ENCODE data around the gene NDFIP2. TPM values are rescaled to one million over a fixed set of nuclear protein-coding genes. Genes with fewer than 3 reads are reported as not detected.

The NDFIP2 gene
- total RNA-seq, 1 experiment from 2014 or later: 49.6 TPM

GRCh38 chr13:79455331-79455730 is 25.6 kb upstream of the NDFIP2 start:
- intact Hi-C loops (cut with micrococcal nuclease): no loop called here

More at GRCh38 chr13:79455331-79455730, 25.6 kb upstream of the NDFIP2 start:
- no peak for ATAC-seq
- H3K27ac ChIP-seq (ENCODE audit: low read depth, low read length): no peak overlapping the region
- ChIA-PET CTCF (no interaction called here), RAD21 (ENCODE audit: low non-redundant PET in 1 of 2, low total read pairs in 2 of 2, uncharacterized antibody in 2 of 2, unreplicated experiment in 2 of 2) (no interaction called here), POLR2A (no interaction called here)
- H3K79me2 ChIP-seq (ENCODE audit: insufficient read depth, low read length): no peaks in the 10 kb centered on the region
- no peaks in the 10 kb centered on the region for H3K9me2 ChIP-seq (ENCODE audit: insufficient read depth)
- no peaks in the 10 kb centered on the region for H3K27me3 ChIP-seq (ENCODE audit: insufficient read depth, low read length)
- H3K4me3 ChIP-seq (replicated peaks in 1 of 2; ENCODE audit: low read depth in 1 of 2, low read length in 2 of 2): no peak overlapping the region
- no TSS peak for BruUV-seq (replicated peaks)
- TF ChIP-seq FOSL1 (IDR thresholded peaks at IDR 0.05; ENCODE audit: low read depth): no peak
- no peak for TF ChIP-seq ZBTB33 (IDR thresholded peaks at IDR 0.05; ENCODE audit: extremely low read depth, insufficient replicate concordance, low read length)
- no peak for TF ChIP-seq ELF1 (IDR thresholded peaks at IDR 0.05; ENCODE audit: borderline replicate concordance, low read depth)
- no peak for TF ChIP-seq POLR2AphosphoS5 (IDR thresholded peaks at IDR 0.05; ENCODE audit: low read depth, low read length)
- no peak for TF ChIP-seq SP1 (IDR thresholded peaks at IDR 0.05; ENCODE audit: low read depth)
- TF ChIP-seq YY1 (IDR thresholded peaks at IDR 0.05; ENCODE audit: extremely low read depth, insufficient replicate concordance, low read depth, low read length): no peak
- no peak for TF ChIP-seq SRF (IDR thresholded peaks at IDR 0.05; ENCODE audit: low read depth)
- no peak for TF ChIP-seq JUND (IDR thresholded peaks at IDR 0.05)
- TF ChIP-seq EZH2phosphoT487 (IDR thresholded peaks at IDR 0.05; ENCODE audit: borderline replicate concordance): no peak
- no peak for TF ChIP-seq CBX3 (IDR thresholded peaks at IDR 0.05; ENCODE audit: low read depth)
- DNase-seq (ENCODE audit: low read depth, low spot score): no peak
- no peak overlapping the region for H2AFZ ChIP-seq (ENCODE audit: low read depth, low read length, poor library complexity, severe bottlenecking)
- no peaks in the 10 kb centered on the region for H4K20me1 ChIP-seq (ENCODE audit: insufficient read depth)
- H3K9ac ChIP-seq (ENCODE audit: low read length): no peak overlapping the region
- peak overlapping the region; percentile 16; the same call in 1 of the 2 replicates for H3K4me2 ChIP-seq (ENCODE audit: low read length)
- H3K4me1 ChIP-seq (ENCODE audit: control insufficient read depth in 1 of 2, insufficient read depth in 2 of 2, low read length in 2 of 2): peaks cover 0 to 14% of the 10 kb centered on the region in 2 experiments; a peak in 2 of 4 replicates
- H3K36me3 ChIP-seq (ENCODE audit: control insufficient read depth in 1 of 2, insufficient read depth in 2 of 2, low read length in 2 of 2): no peaks in the 10 kb centered on the region
- no peaks in the 10 kb centered on the region for H3K9me3 ChIP-seq (ENCODE audit: control insufficient read depth in 1 of 2, insufficient read depth in 1 of 2, low read depth in 1 of 2, low read length in 2 of 2)

All from HCT116 (cell line).